Osteocyte (in vitro differentiated cells): Measurements from ENCODE around the gene SEC23B. TPM values are rescaled to one million over a fixed set of nuclear protein-coding genes. Genes with fewer than 3 reads are reported as not detected.

ENCODE experiments used
- DNase-seq: peaks from one replicate; pipeline ENCODE4 v3.0.0; 2021; ENCODE audit warnings: mixed read lengths; ENCODE audit not compliant: unreplicated experiment; ENCODE audit errors: extremely low spot score
- H3K27ac Mint-ChIP-seq: one replicate; pipeline ENCODE4 v1.8.0; 2021; ENCODE audit warnings: mild to moderate bottlenecking, mixed read lengths; ENCODE audit not compliant: unreplicated experiment
- H3K27me3 Mint-ChIP-seq: one replicate; pipeline ENCODE4 v1.8.0; 2021; ENCODE audit warnings: mixed read lengths; ENCODE audit not compliant: unreplicated experiment
- H3K36me3 Mint-ChIP-seq: one replicate; pipeline ENCODE4 v1.8.0; 2021; ENCODE audit warnings: mixed read lengths; ENCODE audit not compliant: unreplicated experiment
- H3K4me1 Mint-ChIP-seq: one replicate; pipeline ENCODE4 v1.8.0; 2021; ENCODE audit warnings: mixed read lengths; ENCODE audit not compliant: unreplicated experiment
- H3K4me3 Mint-ChIP-seq: one replicate; pipeline ENCODE4 v1.8.0; 2021; ENCODE audit warnings: mild to moderate bottlenecking, moderate library complexity, mixed read lengths; ENCODE audit not compliant: unreplicated experiment
- H3K9me3 Mint-ChIP-seq: one replicate; pipeline ENCODE4 v1.8.0; 2021; ENCODE audit warnings: mixed read lengths; ENCODE audit not compliant: unreplicated experiment
- CTCF ChIP-seq: fragments of 200-600 bp; sonication (generic); IDR thresholded peaks from 2 replicates; pipeline ENCODE4 v1.5.0; 2021; ENCODE audit warnings: antibody characterized with exemption, mild to moderate bottlenecking, moderate library complexity
- total RNA-seq: library from RNA; stranded (reverse); gene quantifications from 2 replicates; pipeline ENCODE4 v1.2.1, GENCODE V29; 2021

Gene SEC23B
- total RNA-seq, 1 donor from 2014 or later, result 36.8 TPM

GRCh38 chr20:18543932-18544331 lies 36.2 kb downstream of the SEC23B start:
- Mint-ChIP-seq H3K27ac (no peak overlapping the region), H3K36me3 (peaks cover 47% of the 10 kb centered on the region), H3K4me1 (no peaks in the 10 kb centered on the region), H3K4me3 (no peak overlapping the region), H3K27me3 (no peaks in the 10 kb centered on the region), H3K9me3 (no peaks in the 10 kb centered on the region)
- DNase-seq, result no peak
- no peak for TF ChIP-seq CTCF

- peaks cover 44% of the 10 kb centered on the region for H3K36me3 Mint-ChIP-seq
- no peaks in the 10 kb centered on the region for H3K27me3 Mint-ChIP-seq
- no peak for DNase-seq
- no peak overlapping the region for H3K27ac Mint-ChIP-seq
- H3K9me3 Mint-ChIP-seq, result no peaks in the 10 kb centered on the region
- H3K4me3 Mint-ChIP-seq, result no peak overlapping the region
- no peaks in the 10 kb centered on the region for H3K4me1 Mint-ChIP-seq
- no peak for TF ChIP-seq CTCF
These were observed 37.8 kb downstream of the SEC23B start for GRCh38 chr20:18545566-18545965.

DNA sequence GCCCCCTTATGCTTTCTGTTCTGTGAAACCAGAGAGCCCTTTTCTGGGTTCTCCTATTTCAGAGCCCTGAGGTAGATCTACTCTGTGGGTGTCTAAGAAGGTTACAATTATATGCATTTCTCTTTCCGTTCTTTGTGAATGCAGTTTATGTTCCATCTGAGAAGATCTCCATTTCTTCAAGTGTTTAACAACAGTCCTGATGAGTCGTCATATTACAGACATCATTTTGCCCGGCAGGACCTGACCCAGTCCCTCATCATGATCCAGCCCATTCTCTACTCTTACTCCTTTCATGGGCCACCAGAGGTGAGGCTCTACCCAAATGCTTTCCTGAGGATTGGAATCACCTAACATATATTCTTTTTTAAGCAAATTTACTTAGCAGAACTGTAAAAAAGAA lies 40.7 kb downstream of the SEC23B start:
- Mint-ChIP-seq H3K9me3 (no peaks in the 10 kb centered on the region), H3K27ac (no peak overlapping the region), H3K27me3 (no peaks in the 10 kb centered on the region), H3K4me3 (no peak overlapping the region), H3K4me1 (no peaks in the 10 kb centered on the region), H3K36me3 (peaks cover 35% of the 10 kb centered on the region)
- no peak for DNase-seq
- TF ChIP-seq CTCF, result no peak

DNA sequence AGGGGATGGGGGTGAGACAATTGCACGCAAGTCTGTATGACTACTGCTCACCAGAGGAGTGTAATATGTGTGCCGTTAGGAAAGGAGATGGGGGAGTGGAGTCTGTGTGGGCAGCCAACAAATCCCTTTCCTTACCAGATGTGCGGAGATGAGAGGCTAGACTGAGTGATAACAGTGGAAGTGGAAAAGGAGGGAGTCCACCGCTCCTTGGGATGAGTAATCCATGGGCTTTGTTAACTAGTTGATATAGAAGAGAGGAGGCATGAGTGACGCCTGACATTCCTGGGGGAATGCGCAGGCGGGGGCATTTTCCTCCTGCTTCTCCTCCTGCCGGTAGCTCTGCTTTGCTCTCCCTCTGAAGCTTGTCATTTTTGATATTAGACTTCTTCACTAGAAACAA lies 46.0 kb downstream of the SEC23B start:
- no peak overlapping the region for H3K4me3 Mint-ChIP-seq
- no peak overlapping the region for H3K27ac Mint-ChIP-seq
- H3K9me3 Mint-ChIP-seq, result no peaks in the 10 kb centered on the region
- no peaks in the 10 kb centered on the region for H3K27me3 Mint-ChIP-seq
- TF ChIP-seq CTCF, result no peak
- peaks cover 35% of the 10 kb centered on the region for H3K36me3 Mint-ChIP-seq
- no peaks in the 10 kb centered on the region for H3K4me1 Mint-ChIP-seq
- no peak for DNase-seq

DNA sequence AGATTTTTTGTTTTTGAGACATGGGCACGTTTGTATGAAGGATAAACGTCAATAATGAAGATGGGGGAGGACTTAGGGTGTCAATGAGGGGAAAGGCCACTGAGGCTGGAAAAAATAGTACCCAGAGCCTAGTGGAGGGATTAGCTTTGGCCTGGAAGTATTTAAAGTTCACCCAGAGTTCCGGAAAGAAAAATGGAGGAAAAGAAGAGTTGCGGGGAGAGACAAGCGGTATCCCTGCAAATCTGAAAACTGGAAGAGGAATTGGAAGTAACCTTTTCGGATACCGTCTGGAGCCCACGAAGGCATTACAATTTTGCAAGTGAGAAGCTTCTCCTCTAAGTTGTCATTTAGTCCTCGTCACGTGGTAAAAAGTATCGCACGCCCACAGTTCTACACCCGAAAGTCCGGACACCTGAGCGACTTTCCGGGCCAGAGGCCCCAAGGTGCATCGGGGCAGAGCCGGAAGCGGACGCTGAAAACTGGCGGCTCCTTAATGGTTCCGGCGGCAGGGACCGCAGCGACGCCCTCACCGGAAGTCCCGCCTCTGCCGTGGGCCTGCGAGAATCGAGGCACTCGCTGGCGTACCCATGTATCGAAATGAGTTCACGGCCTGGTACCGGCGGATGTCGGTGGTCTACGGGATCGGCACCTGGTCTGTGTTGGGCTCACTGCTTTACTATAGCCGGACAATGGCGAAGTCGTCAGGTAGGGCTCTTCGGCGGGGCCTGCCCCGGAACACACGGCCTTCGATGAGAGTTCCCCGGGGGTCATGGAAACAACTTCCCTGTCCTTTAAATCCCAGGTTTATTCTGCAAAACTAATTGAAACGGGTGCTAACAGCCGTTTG lies 59.4 kb downstream of the SEC23B start, which contains the start of gene SMIM26:
Gene SMIM26 (plus strand): TSS at position 541 of the 847 bp plus-strand sequence. CDS start 47 bp downstream, at position 588.
- Mint-ChIP-seq H3K36me3 (peaks cover 20% of the 10 kb centered on the region), H3K27me3 (no peaks in the 10 kb centered on the region), H3K4me3 (peak within 1 kb of the TSS; percentile 95), H3K4me1 (peaks cover 19% of the 10 kb centered on the region), H3K9me3 (peaks cover 3% of the 10 kb centered on the region), H3K27ac (peak within 1 kb of the TSS; percentile 98)
- peak; percentile 93 for DNase-seq
- TF ChIP-seq CTCF, result no peak
